Right cardiac atrium (tissue), 5 donors: ENCODE data around the gene HTR3D. TPM values are rescaled to one million over a fixed set of nuclear protein-coding genes. Genes with fewer than 3 reads are reported as not detected.
"Not testable (repeated sequence)": the region's sequence is repeated elsewhere in the genome, so short reads cannot be mapped to it uniquely, and the experiment has no call there.

Source experiments
- ATAC-seq, 2 donors: fragments of 200-7000 bp; cut with Tn5 transposase; one replicate each; pipeline versions ENCODE4 v1.8.0 to v1.9.1; 2020; ENCODE audit warnings: moderate library complexity in 2 of 2, mild to moderate bottlenecking in 1 of 2
- DNase-seq, 3 donors: peaks; one replicate each; pipeline ENCODE4 v3.0.0-alpha.2; 2020
- H3K27ac ChIP-seq: one replicate; pipeline ENCODE4 v1.5.1; 2013; ENCODE audit warnings: mild to moderate bottlenecking, low read length, control low read depth, moderate library complexity
- H3K27me3 ChIP-seq: one replicate; pipeline ENCODE4 v1.6.1; 2013; ENCODE audit not compliant: control insufficient read depth, insufficient read depth
- H3K4me1 ChIP-seq: one replicate; pipeline ENCODE4 v1.6.1; 2013; ENCODE audit warnings: low read length; ENCODE audit not compliant: control insufficient read depth, insufficient read depth
- H3K4me3 ChIP-seq: one replicate; pipeline ENCODE4 v1.5.1; 2013; ENCODE audit warnings: low read length, control low read depth
- H3K9me3 ChIP-seq: one replicate; pipeline ENCODE4 v1.6.1; 2013; ENCODE audit warnings: low read length; ENCODE audit not compliant: control insufficient read depth
- WGBS: extraction: QIAGEN DNeasy Blood & Tissue Kit; methylation state at CpG from one replicate; pipeline ENCODE4 v1.1.7; 2013; 5-methylcytosine and 5-hydroxymethylcytosine counted together
- intact Hi-C, 4 donors: fragments of 100-400 bp; cut with DNase I; formaldehyde crosslinking; loops; one replicate each; pipeline versions ENCODE4 v1.11.0 to v1.14.0; 2022 to 2023
- polyA plus RNA-seq: library from polyadenylated mRNA; stranded (reverse); fragments of 200-250 nt; gene quantifications from one replicate; pipeline ENCODE4 v1.2.3, GENCODE V29; 2013
- total RNA-seq, 4 donors: library from RNA; stranded (reverse); fragmentation: NEBNext Ultra II Directional; extraction: Animal tissue kit (Norgen Biotek cat#: 25700); gene quantifications; one replicate each; pipeline ENCODE4 v1.2.1, GENCODE V29; 2021
- donor health status: healthy with polysubstance abuse.
- donor health status: DM: no; HTN: yes; CAD: no.
- donor health status: DM: no; HTN: no; CAD: no.
- donor health status: DM: no; HTN: yes; CAD: no; lungs with severe emphysema.
- donor health status: DM: yes; HTN: yes; CAD: no.

The HTR3D gene
- total and polyA plus RNA-seq, 5 donors = not detected

- WGBS = 87% methylated on average over 7 of the region's 7 CpGs
These were observed 39.6 kb downstream of the HTR3D start for GRCh38 chr3:184071142-184071541.

GRCh38 chr3:184073621-184074020, 42.1 kb downstream of the HTR3D start:
- Histone ChIP-seq H3K4me3 (no peak overlapping the region), H3K27me3 (no peaks in the 10 kb centered on the region), H3K27ac (no peak overlapping the region), H3K9me3 (no peaks in the 10 kb centered on the region), H3K4me1 (no peaks in the 10 kb centered on the region)
- DNase-seq (no peak), ATAC-seq (no peak)
- intact Hi-C loops = no loop called here
- WGBS = 77% methylated on average over 4 of the region's 4 CpGs

More at GRCh38 chr3:184071142-184071541, 39.6 kb downstream of the HTR3D start:
- DNase-seq, H3K27me3 ChIP-seq, H3K4me3 ChIP-seq, ATAC-seq, H3K27ac ChIP-seq, intact Hi-C loops, H3K9me3 ChIP-seq, H3K4me1 ChIP-seq: not testable (repeated sequence)

GRCh38 chr3:184075901-184076300, 44.4 kb downstream of the HTR3D start:
- Histone ChIP-seq H3K27ac (no peak overlapping the region), H3K4me1 (no peaks in the 10 kb centered on the region), H3K9me3 (no peaks in the 10 kb centered on the region), H3K27me3 (no peaks in the 10 kb centered on the region), H3K4me3 (no peak overlapping the region)
- 91% methylated on average over 6 of the region's 6 CpGs for WGBS
- ATAC-seq (no peak), DNase-seq (no peak)
- intact Hi-C loops = no loop called here

GRCh38 chr3:184077881-184078280, 46.3 kb downstream of the HTR3D start:
- H3K4me1 ChIP-seq = no peaks in the 10 kb centered on the region
- intact Hi-C loops = no loop called here
- no peak overlapping the region for H3K4me3 ChIP-seq
- DNase-seq (no peak), ATAC-seq (no peak)
- H3K27me3 ChIP-seq = no peaks in the 10 kb centered on the region
- no peak overlapping the region for H3K27ac ChIP-seq
- H3K9me3 ChIP-seq = no peaks in the 10 kb centered on the region
- 64% methylated on average over 5 of the region's 5 CpGs for whole genome bisulfite sequencing

GRCh38 chr3:184078851-184079250, 47.3 kb downstream of the HTR3D start:
- Histone ChIP-seq H3K27me3 (no peaks in the 10 kb centered on the region), H3K9me3 (no peaks in the 10 kb centered on the region), H3K4me3 (no peak overlapping the region), H3K27ac (no peak overlapping the region), H3K4me1 (no peaks in the 10 kb centered on the region)
- WGBS = 71% methylated on average over 3 of the region's 3 CpGs
- ATAC-seq (no peak), DNase-seq (no peak)
- intact Hi-C loops = no loop called here

DNA sequence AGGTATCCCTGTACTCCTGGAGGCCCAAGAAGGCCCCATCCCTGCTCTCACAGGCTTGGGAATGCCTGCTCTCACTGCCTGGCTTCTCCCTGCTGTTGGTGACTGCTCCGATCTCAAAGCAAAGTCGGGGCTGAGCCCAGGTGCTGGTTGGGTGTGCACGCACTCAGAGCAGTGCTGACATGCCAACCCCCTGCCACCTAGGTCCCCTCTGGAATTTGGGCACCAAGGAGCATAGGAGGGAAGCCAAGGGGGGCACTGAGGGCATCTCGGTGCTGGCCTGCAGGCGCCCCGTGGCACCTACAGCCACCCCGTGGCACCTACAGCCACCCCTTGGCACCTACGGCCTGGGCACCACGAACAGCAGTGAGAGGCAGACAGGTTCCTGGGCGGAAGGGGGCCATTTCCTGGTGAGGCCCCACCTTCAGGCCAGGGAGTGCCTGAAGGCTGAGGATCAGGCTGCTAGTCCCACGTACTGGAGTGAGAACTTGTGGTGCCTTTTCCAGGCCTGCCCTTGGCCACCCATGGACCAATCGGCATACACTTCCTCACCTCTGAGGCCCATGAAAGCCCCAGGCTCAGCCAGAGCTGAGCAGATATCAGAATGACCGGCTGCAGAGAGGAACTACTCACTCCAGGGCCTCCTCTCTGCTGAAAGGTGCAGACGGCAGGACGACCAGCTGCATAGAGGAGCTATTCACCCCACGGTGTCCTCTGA, 49.7 kb downstream of the HTR3D start:
- 80% methylated on average over 16 of the region's 16 CpGs for WGBS
- Histone ChIP-seq H3K9me3 (no peaks in the 10 kb centered on the region), H3K27ac (no peak overlapping the region), H3K4me1 (no peaks in the 10 kb centered on the region), H3K4me3 (no peak overlapping the region), H3K27me3 (no peaks in the 10 kb centered on the region)
- DNase-seq = no peak
- ATAC-seq = no peak
- intact Hi-C loops = no loop called here

DNA sequence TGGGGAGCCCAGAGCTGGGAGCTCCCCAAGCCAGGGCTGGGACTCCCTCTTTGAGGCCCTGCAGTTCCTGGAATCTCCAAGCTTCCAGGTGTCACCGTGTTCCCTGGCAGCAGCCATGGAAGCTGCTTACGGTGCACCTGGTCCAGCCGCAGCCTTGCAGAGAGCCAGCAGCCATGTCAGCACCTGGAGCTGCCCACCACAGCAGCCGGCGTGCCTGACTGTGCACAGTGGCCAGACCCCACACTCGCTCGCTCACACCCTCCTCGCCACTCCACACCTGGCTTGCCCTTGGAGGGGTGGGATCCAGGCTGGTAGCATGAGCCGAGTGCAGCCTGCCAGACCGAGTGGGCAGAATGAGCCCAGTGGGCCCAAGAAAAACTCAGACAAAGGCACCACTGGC, 50.5 kb downstream of the HTR3D start:
- H3K9me3 ChIP-seq = no peaks in the 10 kb centered on the region
- intact Hi-C loops = no loop called here
- WGBS = 90% methylated on average over 10 of the region's 10 CpGs
- H3K27ac ChIP-seq = no peak overlapping the region
- H3K4me1 ChIP-seq = no peaks in the 10 kb centered on the region
- ATAC-seq (no peak), DNase-seq (no peak)
- no peak overlapping the region for H3K4me3 ChIP-seq
- no peaks in the 10 kb centered on the region for H3K27me3 ChIP-seq

GRCh38 chr3:184082465-184082864, 50.9 kb downstream of the HTR3D start:
- no peaks in the 10 kb centered on the region for H3K27me3 ChIP-seq
- DNase-seq = no peak
- H3K4me1 ChIP-seq = no peaks in the 10 kb centered on the region
- no peak overlapping the region for H3K27ac ChIP-seq
- no peaks in the 10 kb centered on the region for H3K9me3 ChIP-seq
- no peak overlapping the region for H3K4me3 ChIP-seq
- WGBS = 73% methylated on average over 2 of the region's 2 CpGs
- intact Hi-C loops = no loop called here
- ATAC-seq = no peak

DNA sequence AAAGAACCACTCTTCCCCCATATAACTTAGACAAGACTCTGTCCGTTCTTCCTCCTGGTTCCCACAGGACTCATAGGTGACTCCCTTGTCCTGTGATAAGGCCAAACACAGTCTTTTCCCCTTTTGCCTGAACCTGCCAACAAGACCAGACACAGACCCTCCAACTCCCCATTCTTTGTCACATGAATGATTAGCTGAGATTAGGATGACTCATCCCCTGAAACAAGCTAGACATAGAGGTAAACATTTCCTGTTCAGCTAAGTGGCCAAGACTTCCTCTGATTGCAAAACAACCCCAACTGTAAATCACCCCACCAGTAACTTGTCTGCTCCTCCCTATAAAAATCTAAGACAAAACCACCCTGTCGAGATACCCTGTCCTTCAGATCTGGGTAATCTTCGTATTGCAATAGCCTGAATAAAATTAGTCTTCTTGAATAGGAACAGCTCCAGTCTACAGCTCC, 53.9 kb downstream of the HTR3D start:
- no peaks in the 10 kb centered on the region for H3K4me1 ChIP-seq
- 49% methylated on average over 3 of the region's 3 CpGs for WGBS
- H3K27me3 ChIP-seq = no peaks in the 10 kb centered on the region
- ATAC-seq (no peak), DNase-seq (no peak)
- intact Hi-C loops = no loop called here
- no peak overlapping the region for H3K27ac ChIP-seq
- no peaks in the 10 kb centered on the region for H3K9me3 ChIP-seq
- no peak overlapping the region for H3K4me3 ChIP-seq

Other genes with a start within 250 kb of the HTR3D start
- gene MAP6D1, start 206.2 kb upstream of the HTR3D start, total RNA-seq = 1 to 10 TPM; 1.0 to 2.5 (median 1.9) TPM
- 1.2 TPM for gene MAP6D1, start 206.2 kb upstream of the HTR3D start, polyA plus RNA-seq
- gene PARL, start 146.9 kb upstream of the HTR3D start, total RNA-seq = 10 to 100 TPM; 53.6 to 82.2 (median 62.3) TPM
- 62.0 TPM for gene PARL, start 146.9 kb upstream of the HTR3D start, polyA plus RNA-seq
- gene ABCC5, start 13.9 kb upstream of the HTR3D start, total RNA-seq = 10 to 100 TPM; 43.5 to 60.7 (median 52.7) TPM
- 28.9 TPM for gene ABCC5, start 13.9 kb upstream of the HTR3D start, polyA plus RNA-seq
- gene HTR3C, start 21.3 kb downstream of the HTR3D start, total RNA-seq = not detected
- not detected for gene HTR3C, start 21.3 kb downstream of the HTR3D start, polyA plus RNA-seq
- gene HTR3E, start 65.3 kb downstream of the HTR3D start, total RNA-seq = not detected
- gene HTR3E, start 65.3 kb downstream of the HTR3D start, polyA plus RNA-seq = not detected
- 10 to 100 TPM; 30.8 to 34.5 (median 33.0) TPM for gene EIF2B5, start 103.6 kb downstream of the HTR3D start, total RNA-seq
- gene EIF2B5, start 103.6 kb downstream of the HTR3D start, polyA plus RNA-seq = 28.3 TPM
- 10 to 100 TPM; 61.1 to 67.4 (median 65.3) TPM for gene DVL3, start 123.6 kb downstream of the HTR3D start, total RNA-seq
- gene DVL3, start 123.6 kb downstream of the HTR3D start, polyA plus RNA-seq = 39.8 TPM
- gene AP2M1, start 143.1 kb downstream of the HTR3D start, total RNA-seq = 100 to 1,000 TPM; 271 to 340 (median 329) TPM
- 330 TPM for gene AP2M1, start 143.1 kb downstream of the HTR3D start, polyA plus RNA-seq
- gene ABCF3, start 154.5 kb downstream of the HTR3D start, total RNA-seq = 10 to 100 TPM; 59.2 to 72.9 (median 63.5) TPM
- gene ABCF3, start 154.5 kb downstream of the HTR3D start, polyA plus RNA-seq = 50.9 TPM
- gene VWA5B2, start 197.8 kb downstream of the HTR3D start, total RNA-seq = not detected
- 0.07 TPM for gene VWA5B2, start 197.8 kb downstream of the HTR3D start, polyA plus RNA-seq
- gene ALG3, start 217.2 kb downstream of the HTR3D start, total RNA-seq = 10 to 100 TPM; 17.3 to 23.3 (median 21.6) TPM
- 19.3 TPM for gene ALG3, start 217.2 kb downstream of the HTR3D start, polyA plus RNA-seq
- gene EEF1AKMT4, start 217.9 kb downstream of the HTR3D start, total RNA-seq = 1 to 10 TPM; 1.1 to 1.8 (median 1.3) TPM
- 1.7 TPM for gene EEF1AKMT4, start 217.9 kb downstream of the HTR3D start, polyA plus RNA-seq
- under 1 TPM in 1 of 4 donors, not detected in 3; 0.50 TPM for gene CAMK2N2, start 229.8 kb downstream of the HTR3D start, total RNA-seq
- 0.07 TPM for gene CAMK2N2, start 229.8 kb downstream of the HTR3D start, polyA plus RNA-seq
- 1 to 10 TPM; 1.2 to 6.6 (median 3.6) TPM for gene ECE2, start 244.3 kb downstream of the HTR3D start, total RNA-seq
- gene ECE2, start 244.3 kb downstream of the HTR3D start, polyA plus RNA-seq = 2.6 TPM